Gastrocnemius medialis (tissue), 4 donors: ENCODE data around the gene CPTP. TPM values are rescaled to one million over a fixed set of nuclear protein-coding genes. Genes with fewer than 3 reads are reported as not detected.

ENCODE experiments used
- ATAC-seq, 2 donors: fragments of 150-250 bp; one replicate each; pipeline ENCODE4 v1.9.1; 2016
- DNase-seq, 2 donors: peaks; one replicate each; pipeline ENCODE4 v3.0.0-alpha.2; 2019
- H3K27ac ChIP-seq, 4 donors: fragments of 200-600 bp; sonication (generic); 1 replicate in 1 of 4; 2 replicates in 3 of 4; pipeline ENCODE4 v1.5.1; 2016 to 2018; ENCODE audit warnings: mild to moderate bottlenecking in 2 of 4, moderate library complexity in 1 of 4
- H3K27me3 ChIP-seq, 3 donors: fragments of 200-600 bp; sonication (generic) in 2 of 3; 1 replicate in 1 of 3; 2 replicates in 2 of 3; pipeline versions ENCODE4 v1.5.1 to v1.6.0; 2016 to 2019; ENCODE audit warnings: mild to moderate bottlenecking in 1 of 3, moderate library complexity in 1 of 3
- H3K36me3 ChIP-seq, 2 donors: fragments of 200-600 bp; sonication (generic) in 1 of 2; one replicate each; pipeline ENCODE4 v1.5.1; 2017 to 2018
- H3K4me1 ChIP-seq, 2 donors: fragments of 200-600 bp; sonication (generic) in 1 of 2; one replicate each; pipeline ENCODE4 v1.5.1; 2016 to 2017; ENCODE audit warnings: mild to moderate bottlenecking in 2 of 2
- H3K4me3 ChIP-seq, 4 donors: fragments of 200-600 bp; sonication (generic) in 3 of 4; 1 replicate in 1 of 4; 2 replicates in 3 of 4; pipeline ENCODE4 v1.5.1; 2016 to 2019; ENCODE audit warnings: mild to moderate bottlenecking in 2 of 4
- H3K9me3 ChIP-seq, 3 donors: fragments of 200-600 bp; sonication (generic) in 2 of 3; 1 replicate in 1 of 3; 2 replicates in 2 of 3; pipeline ENCODE4 v1.5.1; 2016 to 2019
- POLR2A ChIP-seq, 2 donors: fragments of 450-650 bp; IDR thresholded peaks; one replicate each; pipeline ENCODE4 v1.6.1; 2017; ENCODE audit warnings: antibody characterized with exemption in 2 of 2, mild to moderate bottlenecking in 2 of 2, moderate library complexity in 2 of 2
- in situ Hi-C, 4 donors: fragments of 200-750 bp; cut with MboI; loops; one replicate each; pipeline versions ENCODE4 v1.15.0 to v1.8.0; 2017; ENCODE audit warnings: low sequenced_read_pairs in 4 of 4
- intact Hi-C: fragments of 100-400 bp; cut with DNase I; formaldehyde crosslinking; loops from one replicate; pipeline ENCODE4 v1.15.1; 2023; ENCODE audit warnings: low total_unique reads
- total RNA-seq, 4 donors: library from RNA; depleted of rRNA; stranded (reverse); fragments of >200 nt; gene quantifications; one replicate each; pipeline versions ENCODE4 v1.1.0 to v1.2.3, GENCODE V29; 2016
- TF ChIP-seq, protein P1 (sequence below), 5 experiments: fragments of 450-650 bp in 3 of 5; fragments of 200-600 bp in 2 of 5; sonication (generic) in 2 of 5; IDR thresholded peaks in 4 of 5; conservative IDR thresholded peaks in 1 of 5; 1 replicate in 4 of 5; 2 replicates in 1 of 5; pipeline ENCODE4 v1.5.1; 2016 to 2019; ENCODE audit warnings: antibody characterized with exemption in 5 of 5, mild to moderate bottlenecking in 3 of 5, moderate library complexity in 3 of 5

CPTP gene
- total RNA-seq, 4 donors from 2014 or later, result 22.7 to 64.9 (median 34.0) TPM

DNA sequence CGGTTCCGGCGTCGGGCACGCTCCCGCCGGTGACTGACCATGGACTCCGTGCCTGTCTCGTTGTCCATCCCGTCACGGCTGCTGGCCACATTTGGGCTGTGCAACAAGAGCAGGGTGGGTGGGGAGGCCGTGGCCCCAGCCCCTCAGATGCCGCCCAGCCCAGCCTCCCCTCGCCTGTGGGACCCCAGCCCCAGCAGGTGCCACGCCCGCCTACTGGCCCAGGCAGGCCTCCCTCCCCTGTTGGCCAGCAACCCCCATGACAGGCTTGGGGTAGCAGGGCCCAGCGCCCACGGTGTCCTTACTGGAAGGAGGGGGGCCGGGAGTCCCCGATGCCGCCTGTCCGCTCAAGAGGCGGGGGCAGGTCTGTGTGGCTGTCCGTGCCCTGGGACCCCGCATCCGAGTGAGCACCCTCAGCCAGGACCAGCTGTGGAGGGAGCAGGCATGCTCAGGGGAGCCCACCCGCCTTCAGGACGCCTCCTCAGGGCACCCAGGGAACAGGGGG, 17.5 kb downstream of the CPTP start:
- no peaks in the 10 kb centered on the region for H3K9me3 ChIP-seq
- intact Hi-C loops (no loop called here), in situ Hi-C loops (no loop called here)
- H3K27me3 ChIP-seq, result no peaks in the 10 kb centered on the region
- H3K4me3 ChIP-seq, result no peak overlapping the region
- ATAC-seq, result no peak
- TF ChIP-seq, protein P1, sequence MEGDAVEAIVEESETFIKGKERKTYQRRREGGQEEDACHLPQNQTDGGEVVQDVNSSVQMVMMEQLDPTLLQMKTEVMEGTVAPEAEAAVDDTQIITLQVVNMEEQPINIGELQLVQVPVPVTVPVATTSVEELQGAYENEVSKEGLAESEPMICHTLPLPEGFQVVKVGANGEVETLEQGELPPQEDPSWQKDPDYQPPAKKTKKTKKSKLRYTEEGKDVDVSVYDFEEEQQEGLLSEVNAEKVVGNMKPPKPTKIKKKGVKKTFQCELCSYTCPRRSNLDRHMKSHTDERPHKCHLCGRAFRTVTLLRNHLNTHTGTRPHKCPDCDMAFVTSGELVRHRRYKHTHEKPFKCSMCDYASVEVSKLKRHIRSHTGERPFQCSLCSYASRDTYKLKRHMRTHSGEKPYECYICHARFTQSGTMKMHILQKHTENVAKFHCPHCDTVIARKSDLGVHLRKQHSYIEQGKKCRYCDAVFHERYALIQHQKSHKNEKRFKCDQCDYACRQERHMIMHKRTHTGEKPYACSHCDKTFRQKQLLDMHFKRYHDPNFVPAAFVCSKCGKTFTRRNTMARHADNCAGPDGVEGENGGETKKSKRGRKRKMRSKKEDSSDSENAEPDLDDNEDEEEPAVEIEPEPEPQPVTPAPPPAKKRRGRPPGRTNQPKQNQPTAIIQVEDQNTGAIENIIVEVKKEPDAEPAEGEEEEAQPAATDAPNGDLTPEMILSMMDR (IDR thresholded peaks at IDR 0.05 in 4 of 5, conservative IDR thresholded peaks at IDR 0.05 in 1 of 5), result no peak
- no peak for TF ChIP-seq POLR2A (IDR thresholded peaks at IDR 0.05)
- peaks cover 42 to 54% of the 10 kb centered on the region in 2 donors for H3K4me1 ChIP-seq
- H3K27ac ChIP-seq, result peak overlapping the region in 2 of 4 donors; percentile 98 to 99
- H3K36me3 ChIP-seq, result peaks cover 0 to 46% of the 10 kb centered on the region in 2 donors
- no peak for DNase-seq

DNA sequence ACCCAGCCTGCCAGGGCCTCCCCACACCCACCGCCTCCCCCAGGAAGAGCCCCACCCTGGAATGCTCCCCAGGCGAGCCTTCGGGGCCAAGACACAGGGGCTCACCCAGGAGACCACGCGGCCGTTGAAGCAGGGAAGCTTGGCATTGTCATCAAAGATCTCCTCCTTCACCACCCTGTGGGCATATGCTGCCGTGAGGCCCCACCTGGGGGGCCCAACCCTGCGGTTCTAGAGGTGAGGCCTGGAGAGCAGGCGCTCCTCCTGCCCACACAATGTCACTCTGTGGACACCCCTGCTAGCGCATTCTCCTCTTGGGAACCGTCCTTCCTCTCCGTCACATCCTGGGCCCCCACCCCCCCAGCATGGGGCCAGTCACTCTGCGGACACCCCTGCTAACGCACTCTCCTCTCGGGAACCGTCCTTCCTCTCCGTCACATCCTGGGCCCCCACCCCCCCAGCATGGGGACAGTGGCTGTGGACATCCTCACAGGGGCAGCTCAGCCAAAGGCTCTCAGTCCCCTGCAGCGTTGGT, 18.0 kb downstream of the CPTP start:
- Histone ChIP-seq H3K9me3 (no peaks in the 10 kb centered on the region), H3K27ac (peak overlapping the region; percentile 96 to 99 (median 98)), H3K27me3 (no peaks in the 10 kb centered on the region), H3K36me3 (peaks cover 0 to 41% of the 10 kb centered on the region in 2 donors), H3K4me3 (no peak overlapping the region), H3K4me1 (peaks cover 47 to 60% of the 10 kb centered on the region in 2 donors)
- intact Hi-C loops (no loop called here), in situ Hi-C loops (no loop called here)
- TF ChIP-seq, protein P1 (IDR thresholded peaks at IDR 0.05 in 4 of 5, conservative IDR thresholded peaks at IDR 0.05 in 1 of 5), result no peak
- TF ChIP-seq POLR2A (IDR thresholded peaks at IDR 0.05), result no peak
- no peak for ATAC-seq
- DNase-seq, result no peak

DNA sequence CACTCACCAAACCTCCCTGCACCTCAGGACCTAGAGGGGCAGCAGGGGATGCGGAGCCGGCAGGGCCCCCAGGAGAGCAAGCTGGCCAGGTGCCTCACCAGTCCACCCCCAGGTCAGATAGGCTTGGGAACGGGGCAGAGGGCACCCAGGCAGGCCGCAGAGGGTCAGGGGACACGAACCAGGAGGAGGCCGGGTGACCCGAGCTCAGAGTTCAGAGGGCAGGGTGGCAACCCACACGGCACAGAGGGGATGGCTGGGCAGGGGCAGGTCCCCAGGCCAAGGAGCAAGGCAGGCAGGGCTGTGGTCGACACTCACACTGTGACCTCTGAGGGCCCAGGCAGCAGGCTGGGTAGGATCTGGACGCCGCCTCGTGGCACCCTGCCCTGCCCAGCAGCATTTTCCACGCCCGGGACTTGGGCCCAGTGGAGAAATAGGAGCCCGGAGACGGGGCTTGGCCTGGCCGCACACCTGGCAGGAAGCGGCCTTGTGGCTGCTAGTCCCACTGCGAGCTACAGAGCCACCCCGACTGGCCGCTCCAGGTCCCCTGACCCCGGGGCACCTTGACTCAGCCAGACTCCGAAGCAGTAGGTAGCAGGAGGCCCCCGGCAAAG, 19.3 kb downstream of the CPTP start:
- no peaks in the 10 kb centered on the region for H3K27me3 ChIP-seq
- ATAC-seq, result peak; percentile 45 to 49
- H3K9me3 ChIP-seq, result no peaks in the 10 kb centered on the region
- peak overlapping the region; percentile 14 to 52 (median 18) for H3K4me3 ChIP-seq
- intact Hi-C loops (loop anchor here (1.0 kb wide), 1 partner anchor 36 kb away; the partner anchor contains the start of gene PUSL1), in situ Hi-C loops (no loop called here)
- H3K4me1 ChIP-seq, result peaks cover 53 to 67% of the 10 kb centered on the region in 2 donors
- peaks cover 0 to 28% of the 10 kb centered on the region in 2 donors for H3K36me3 ChIP-seq
- peak; percentile 83 to 93 for DNase-seq
- peak in 1 of 2 donors; percentile 8 for TF ChIP-seq POLR2A (IDR thresholded peaks at IDR 0.05)
- TF ChIP-seq, protein P1 (IDR thresholded peaks at IDR 0.05 in 4 of 5, conservative IDR thresholded peaks at IDR 0.05 in 1 of 5), result no peak
- peak overlapping the region; percentile 96 to 99 (median 98) for H3K27ac ChIP-seq

DNA sequence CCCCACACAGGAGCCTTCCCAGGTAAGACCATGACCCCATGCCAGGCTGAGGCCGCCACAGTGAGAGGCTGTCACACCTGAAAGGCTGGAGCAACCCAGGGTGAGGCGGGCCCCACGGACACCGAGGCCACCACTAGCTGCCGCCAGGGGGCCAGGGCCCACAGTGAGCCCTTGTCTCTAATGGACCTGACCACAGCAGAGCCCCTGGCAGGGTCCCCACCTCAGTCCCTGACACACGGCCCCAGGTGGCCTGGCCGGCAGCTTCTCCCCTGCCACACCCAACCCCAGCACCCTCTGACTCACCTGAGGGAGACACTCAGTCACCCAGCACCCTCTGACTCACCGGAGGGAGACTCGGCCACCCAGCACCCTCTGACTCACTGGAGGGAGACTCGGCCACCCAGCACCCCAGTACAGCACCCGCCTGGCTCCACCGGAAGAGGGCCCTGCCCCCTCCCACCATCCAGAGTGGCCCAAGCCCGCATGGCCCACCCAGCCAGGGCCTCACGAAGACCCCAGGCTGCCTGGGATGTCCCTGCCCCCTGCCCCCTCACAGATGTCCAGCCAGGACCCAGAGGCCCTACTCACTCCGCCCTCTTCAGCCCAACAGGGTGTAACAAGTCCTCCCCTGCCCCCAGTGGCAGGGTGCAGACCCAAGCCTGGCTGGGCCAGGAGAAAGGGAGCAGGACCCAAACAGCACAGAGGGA, 20.2 kb downstream of the CPTP start:
- Histone ChIP-seq H3K9me3 (no peaks in the 10 kb centered on the region), H3K27me3 (no peaks in the 10 kb centered on the region), H3K27ac (peak overlapping the region; percentile 96 to 99 (median 98)), H3K4me3 (peak overlapping the region; percentile 14 to 59 (median 36)), H3K4me1 (peaks cover 53 to 67% of the 10 kb centered on the region in 2 donors), H3K36me3 (peaks cover 0 to 19% of the 10 kb centered on the region in 2 donors)
- intact Hi-C loops (loop anchor here (1.0 to 5.0 kb wide), 3 partner anchors 37 to 363 kb away; partner anchors contain the start of genes PERM1 and PUSL1), in situ Hi-C loops (no loop called here)
- ATAC-seq, result peak; percentile 27 to 35
- DNase-seq, result peak; percentile 87 to 92
- peak; percentile 20 to 66 for TF ChIP-seq POLR2A (IDR thresholded peaks at IDR 0.05)
- TF ChIP-seq, protein P1 (IDR thresholded peaks at IDR 0.05 in 4 of 5, conservative IDR thresholded peaks at IDR 0.05 in 1 of 5), result peak; percentile 0 to 57 (median 35)
